Limb (tissue), 2 donors: ENCODE measurements around the gene PTH2.
"Not testable (repeated sequence)": the region's sequence is repeated elsewhere in the genome, so short reads cannot be mapped to it uniquely, and the experiment has no call there.

Source experiments
- DNase-seq, 2 donors: peaks; one replicate each; pipeline ENCODE4 v3.0.0-alpha.2; 2016; ENCODE audit errors: extremely low spot score in 2 of 2

Gene PTH2, protein sequence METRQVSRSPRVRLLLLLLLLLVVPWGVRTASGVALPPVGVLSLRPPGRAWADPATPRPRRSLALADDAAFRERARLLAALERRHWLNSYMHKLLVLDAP

DNA sequence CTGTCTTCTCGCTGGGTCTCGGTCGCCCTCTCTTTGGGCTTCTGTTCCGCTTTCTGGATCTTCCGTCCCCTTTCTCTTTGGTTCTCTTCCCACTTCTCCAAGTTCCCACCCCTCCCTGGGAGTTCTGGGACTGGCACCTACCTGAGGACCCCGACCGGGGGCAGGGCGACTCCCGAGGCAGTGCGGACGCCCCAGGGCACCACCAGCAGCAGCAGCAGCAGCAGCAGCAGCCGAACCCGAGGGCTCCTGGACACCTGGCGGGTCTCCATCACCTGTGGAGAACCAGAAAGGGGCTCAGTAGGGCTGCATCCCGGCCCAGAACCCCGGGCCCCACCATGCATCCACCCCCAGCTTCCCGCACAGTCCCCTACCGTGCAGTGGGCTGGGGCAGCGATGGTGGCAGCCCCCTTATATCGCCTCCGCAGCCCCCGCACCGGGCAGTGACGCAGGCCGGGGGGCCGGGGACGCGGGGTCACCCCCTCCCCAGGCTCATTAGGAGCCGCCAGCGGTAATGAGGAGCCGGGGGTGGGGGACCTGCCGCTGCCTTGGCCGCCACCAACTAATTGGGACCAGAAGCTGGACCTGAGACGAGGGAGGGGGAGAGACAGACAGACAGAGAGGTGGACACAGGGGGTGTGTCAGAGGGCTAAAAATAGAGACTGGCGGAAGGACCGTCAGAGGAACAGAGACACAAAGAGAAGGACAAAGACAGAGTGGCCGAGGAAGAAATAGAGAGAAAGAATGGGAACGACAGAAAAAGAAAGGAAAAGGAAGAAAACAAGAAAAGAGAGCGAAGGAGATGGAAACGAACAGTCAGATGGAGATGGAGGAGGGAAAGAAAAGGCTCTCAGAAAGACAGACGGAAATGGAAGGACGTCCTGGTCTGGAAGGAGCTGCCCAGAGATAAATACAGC lies at the start of gene PTH2:
TSS of gene PTH2 (minus strand) at position 371 of the 914 bp plus-strand sequence. CDS start at position 269, 102 bp downstream.
- no peak for DNase-seq

DNA sequence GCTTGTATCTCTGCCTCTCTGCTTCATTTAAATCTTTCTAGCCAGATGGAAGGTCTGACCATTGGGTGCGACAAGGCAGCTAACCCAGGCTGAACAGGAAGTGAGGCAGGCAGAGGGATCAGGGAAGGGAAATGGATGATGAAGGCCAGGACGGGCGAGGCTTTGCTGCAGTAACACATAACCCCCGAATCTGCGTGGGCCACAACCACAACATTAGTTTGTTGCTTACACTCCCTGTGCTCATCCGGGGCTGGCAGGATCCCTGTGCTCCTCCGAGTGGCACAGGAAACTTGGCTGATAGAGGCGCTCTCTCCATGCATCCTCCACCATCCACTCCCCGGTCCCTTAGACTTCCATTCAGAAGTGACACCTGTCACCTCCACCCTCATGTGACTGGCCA lies 49.7 kb upstream of the PTH2 start:
- DNase-seq, result no peak

DNA sequence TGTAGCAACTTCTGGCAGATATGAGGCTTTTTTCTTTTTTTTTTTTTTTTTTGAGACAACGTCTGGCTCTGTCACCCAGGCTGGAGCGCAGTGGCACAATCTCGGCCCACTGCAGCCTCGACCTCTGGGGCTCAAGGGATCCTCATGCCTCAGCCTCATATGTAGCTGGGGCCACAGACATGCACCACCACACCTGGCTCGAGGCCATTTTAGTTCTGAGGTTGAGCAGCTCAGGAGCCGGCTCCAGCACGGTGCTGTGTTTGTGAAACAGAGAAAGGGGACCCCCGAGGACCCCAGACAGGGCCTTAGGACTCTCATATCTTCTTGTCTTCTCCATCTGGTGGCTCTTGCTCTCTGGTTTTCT lies 47.4 kb upstream of the PTH2 start:
- no peak for DNase-seq

DNA sequence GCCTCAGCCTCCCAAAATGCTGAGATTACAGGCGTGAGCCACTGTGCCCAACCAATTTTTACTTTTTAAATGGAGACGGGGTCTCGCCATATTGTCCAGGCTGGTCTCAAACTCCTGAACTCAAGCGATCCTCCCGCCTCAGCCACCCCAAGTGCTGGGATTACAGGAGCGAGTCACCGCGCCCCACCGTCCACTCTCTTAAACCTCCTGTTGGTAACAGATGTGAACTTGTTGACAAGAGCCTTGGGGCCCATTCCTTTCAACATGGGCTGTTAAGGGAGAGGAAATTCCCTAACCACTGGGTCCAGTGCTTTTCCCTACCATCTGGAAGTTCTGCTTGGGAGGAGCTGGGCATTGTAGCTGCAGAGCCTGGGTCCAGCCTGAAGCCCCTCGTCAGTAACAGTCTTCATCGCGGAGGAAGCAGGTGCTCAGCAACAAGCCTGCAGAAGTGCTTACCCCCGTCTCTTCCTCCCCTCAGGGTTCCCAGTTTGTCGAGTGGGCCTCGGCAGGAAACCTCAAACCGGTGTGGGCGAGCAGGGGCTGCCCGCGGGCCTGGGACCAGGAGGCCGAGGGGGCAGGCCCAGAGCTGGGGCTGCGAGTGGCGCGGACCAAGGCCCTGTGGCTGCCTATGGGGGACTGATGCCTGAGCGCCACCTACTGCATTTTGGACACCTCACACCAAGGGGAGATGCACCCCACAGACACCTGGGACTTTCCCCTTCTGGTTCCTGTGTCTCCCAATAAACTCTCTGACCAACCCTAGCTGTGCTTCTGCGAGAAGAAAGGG lies 46.8 kb upstream of the PTH2 start:
- DNase-seq, result no peak

DNA sequence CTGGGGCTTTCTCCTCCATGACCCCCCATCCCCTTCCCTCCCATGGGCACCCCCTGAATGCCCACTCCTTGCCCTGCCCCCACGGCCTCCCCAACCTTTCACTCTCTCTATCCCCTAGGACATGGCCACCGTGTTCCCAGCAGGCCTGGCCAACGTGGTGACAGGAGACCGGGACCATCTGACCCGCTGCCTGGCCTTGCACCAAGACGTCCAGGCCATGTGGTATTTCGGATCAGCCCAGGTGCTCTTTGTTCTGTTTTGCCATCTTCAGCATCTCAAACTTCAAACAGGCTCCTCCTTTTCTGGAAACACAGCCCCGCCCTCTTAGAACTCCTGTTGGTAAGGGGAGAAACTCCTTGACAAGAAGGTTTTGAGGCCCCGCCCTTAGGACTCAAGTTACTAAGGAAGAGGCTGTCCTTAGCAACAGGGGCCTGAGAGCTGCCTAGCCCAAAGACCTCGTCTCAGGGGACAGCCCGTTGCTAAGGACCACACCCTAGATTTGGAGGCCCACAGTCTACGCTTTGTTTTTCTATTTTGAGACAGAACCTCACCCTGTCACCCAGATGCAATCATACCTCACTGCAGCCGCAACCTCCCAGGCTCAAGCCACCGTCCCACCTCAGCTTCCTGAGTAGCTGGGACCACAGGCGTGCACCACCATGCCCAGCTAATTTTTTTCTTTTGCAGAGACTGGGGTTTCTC lies 45.7 kb upstream of the PTH2 start:
- DNase-seq, result peak; percentile 54 to 66

DNA sequence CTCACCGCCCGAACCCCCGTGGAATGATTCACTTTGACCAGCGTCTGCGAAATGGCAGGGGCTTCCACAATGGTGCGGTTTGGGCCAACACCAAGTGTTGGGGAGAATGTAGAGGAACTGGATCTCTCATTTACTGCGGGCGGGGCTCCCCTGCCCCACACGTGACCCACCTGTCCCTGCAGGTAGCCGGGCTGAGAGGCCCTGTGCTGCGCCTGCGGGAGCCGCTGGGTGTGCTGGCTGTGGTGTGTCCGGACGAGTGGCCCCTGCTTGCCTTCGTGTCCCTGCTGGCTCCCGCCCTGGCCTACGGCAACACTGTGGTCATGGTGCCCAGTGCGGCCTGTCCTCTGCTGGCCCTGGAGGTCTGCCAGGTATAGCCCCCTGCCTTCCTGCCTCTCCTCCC lies 45.0 kb upstream of the PTH2 start:
- DNase-seq, result peak in 1 of 2 donors; percentile 21

DNA sequence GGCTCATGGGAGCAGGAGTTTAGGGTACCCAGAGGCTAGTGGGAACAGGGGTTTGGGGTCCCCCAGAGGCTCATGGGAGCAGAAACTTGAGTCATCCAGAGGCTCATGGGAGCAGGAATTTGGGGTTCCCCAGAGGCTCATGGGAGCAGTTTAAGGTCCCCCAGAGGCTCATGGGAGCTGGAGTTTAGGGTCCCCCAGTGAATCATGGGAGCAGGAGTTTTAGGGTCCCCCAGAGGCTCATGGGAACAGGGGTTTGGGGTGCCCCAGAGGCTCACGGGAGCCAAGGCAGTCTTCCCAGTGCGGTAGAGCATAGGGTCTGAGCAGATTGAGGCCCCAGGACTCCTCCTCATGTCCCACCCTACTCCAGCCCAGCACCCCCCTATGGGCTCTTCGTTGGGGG lies 42.1 kb upstream of the PTH2 start:
- no peak for DNase-seq

DNA sequence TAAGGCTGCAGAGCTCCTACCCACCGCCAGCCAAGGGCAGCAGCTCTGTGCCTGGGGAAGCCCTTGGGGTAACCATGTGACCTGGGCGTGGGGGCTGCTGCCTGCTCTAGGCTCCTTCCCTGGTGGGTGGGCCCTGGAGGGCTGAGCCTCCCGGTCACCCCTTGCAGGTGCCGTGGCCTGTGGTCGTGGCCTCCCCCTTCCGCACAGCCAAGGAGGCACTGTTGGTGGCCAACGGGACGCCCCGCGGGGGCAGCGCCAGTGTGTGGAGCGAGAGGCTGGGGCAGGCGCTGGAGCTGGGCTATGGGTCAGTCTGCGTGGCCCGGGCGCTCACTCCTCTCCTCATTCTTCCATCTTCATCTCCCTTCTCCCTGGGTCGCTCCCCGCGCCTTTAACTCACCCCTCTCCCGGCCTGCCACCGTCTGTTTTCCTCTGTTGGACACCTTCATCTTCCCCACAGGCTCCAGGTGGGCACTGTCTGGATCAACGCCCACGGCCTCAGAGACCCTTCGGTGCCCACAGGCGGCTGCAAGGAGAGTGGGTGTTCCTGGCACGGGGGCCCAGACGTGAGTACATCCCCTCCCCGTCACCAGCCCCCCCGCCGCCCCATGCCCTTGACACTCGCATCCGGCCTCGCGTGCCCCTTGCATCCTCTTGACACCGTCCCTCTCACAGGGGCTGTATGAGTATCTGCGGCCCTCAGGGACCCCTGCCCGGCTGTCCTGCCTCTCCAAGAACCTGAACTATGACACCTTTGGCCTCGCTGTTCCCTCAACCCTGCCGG lies 40.9 kb upstream of the PTH2 start:
- peak in 1 of 2 donors; percentile 28 for DNase-seq

DNA sequence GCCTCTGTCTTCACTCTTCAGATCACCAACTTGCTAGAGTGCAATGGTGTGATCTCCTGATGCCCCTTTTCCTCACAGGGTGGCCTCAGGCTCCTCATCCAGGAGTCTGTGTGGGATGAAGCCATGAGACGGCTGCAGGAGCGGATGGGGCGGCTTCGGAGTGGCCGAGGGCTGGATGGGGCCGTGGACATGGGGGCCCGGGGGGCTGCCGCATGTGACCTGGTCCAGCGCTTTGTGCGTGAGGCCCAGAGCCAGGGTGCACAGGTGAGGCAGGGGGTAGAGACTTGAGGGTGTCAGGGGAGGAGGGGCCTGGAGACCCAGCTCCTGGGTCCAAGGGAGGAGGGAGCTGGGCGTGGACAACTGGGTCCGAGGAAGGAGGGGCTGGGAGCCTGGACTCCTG lies 39.3 kb upstream of the PTH2 start:
- no peak for DNase-seq

DNA sequence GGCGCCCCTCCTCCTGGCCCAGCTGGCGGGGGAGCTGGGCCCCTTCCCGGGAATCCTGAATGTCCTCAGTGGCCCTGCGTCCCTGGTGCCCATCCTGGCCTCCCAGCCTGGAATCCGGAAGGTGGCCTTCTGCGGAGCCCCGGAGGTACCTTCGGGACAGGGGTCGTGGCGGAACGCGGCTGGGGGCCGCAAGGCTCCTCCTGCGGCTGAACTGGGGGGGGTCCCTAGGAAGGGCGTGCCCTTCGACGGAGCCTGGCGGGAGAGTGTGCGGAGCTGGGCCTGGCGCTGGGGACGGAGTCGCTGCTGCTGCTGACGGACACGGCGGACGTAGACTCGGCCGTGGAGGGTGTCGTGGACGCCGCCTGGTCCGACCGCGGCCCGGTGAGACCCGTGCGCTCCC lies 38.4 kb upstream of the PTH2 start:
- DNase-seq, result peak in 1 of 2 donors; percentile 24

DNA sequence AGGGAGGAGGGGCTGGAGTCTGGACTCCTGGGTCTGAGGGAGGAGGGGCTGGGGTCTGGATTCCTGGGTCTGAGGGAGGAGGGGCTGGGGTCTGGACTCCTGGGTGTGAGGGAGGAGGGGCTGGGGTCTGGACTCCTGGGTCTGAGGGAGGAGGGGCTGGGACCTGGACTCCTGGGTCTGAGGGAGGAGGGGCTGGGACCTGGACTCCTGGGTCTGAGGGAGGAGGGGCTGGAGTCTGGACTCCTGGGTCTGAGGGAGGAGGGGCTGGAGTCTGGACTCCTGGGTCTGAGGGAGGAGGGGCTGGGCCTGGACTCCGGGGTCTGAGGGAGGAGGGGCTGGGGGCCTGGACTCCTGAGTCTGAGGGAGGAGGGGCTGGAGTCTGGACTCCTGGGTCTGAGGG lies 37.9 kb upstream of the PTH2 start:
- not testable (repeated sequence) for DNase-seq

DNA sequence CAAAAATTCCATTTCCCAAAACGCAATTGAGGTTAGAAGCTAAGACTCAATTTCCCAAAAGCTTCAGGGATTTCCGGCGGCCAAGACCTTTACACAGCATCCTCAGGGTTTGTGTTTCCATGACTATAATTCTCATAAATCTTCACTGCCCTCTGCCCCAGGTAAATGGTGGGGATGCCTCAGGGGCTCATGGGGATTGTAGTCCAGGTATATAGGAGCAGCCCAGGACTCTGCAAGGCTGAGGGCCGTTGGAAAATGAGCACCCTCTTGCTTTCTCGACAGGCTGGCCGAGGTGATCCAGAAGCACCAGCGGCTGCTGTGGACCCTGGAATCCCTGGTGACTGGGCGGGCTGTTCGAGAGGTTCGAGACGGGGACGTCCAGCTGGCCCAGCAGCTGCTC lies 36.1 kb upstream of the PTH2 start:
- DNase-seq, result no peak

DNA sequence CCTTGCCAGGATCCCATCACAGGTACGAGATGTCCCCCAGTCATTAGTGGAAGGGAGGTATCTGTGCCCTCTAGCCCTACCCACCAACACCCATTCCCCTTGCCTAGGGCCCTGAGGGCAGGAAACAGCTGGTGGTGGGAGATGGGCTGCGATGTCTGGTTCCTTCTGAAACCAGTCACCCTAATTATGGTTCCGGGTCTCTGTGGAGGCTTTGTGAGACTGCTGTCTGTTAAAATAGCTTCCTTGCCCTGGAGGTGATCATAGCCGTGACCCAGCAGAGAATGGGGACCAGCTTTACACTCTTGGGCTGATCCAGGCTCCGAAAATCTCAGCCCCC lies 35.3 kb upstream of the PTH2 start:
- no peak for DNase-seq

DNA sequence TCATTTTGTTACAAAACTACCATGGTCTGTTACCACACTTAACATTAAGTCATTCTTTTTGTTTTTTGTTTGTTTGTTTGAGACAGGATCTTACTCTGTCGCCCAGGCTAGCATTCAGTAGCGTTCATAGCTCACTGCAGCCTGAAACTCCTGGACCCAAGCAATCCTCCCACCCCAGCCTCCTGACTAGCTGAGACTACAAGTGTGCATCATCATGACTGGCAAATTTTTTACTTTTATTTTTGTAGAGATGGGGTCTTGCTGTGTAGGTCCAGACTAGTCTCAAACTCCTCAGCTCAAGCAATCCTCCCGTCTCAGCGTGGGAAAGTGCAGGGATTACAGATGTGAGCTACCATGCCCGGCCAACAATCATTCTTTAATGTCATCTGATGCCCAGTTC lies 33.1 kb upstream of the PTH2 start:
- no peak for DNase-seq

DNA sequence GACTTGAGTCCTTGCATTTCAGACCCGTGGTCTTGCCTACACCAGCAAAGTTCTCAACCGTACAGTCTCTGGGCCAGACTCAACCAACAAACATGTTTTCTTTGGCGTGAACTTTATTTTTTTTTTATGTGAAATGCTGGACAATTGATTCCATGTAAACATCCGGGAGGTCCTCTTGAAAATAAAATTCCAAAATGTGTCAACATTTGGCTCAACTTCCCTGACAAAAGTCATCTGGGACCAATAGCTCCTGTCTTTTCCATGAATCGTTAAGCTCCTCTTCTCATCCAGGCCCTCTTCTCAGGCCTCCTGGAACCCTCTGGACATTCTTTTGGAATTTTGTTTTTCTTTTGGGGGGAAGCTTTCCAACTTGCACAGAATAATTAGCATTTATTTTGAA lies 32.5 kb upstream of the PTH2 start:
- DNase-seq, result no peak

DNA sequence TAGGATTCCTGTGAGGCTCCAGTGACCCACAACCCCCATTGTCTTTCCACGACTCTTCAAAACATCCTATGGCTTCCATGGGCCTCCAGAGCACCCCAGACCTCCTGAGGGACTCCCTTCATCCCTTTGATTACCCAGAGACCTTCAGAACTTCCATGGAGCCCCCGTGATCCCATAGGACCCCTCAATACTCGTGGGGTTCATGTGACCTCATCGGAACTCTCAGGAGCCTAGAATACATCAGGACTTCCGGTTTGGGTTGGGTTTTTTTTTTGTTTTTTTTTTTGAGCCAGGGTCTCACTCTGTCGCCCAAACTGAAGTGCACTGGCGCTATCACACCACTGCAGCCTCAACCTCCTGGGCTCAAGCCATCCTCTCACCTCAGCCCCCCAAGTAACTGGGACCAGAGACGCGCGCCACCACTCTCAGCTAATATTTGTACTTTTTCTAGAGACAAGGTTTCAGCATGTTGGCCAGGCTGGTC lies 30.6 kb upstream of the PTH2 start:
- no peak for DNase-seq

DNA sequence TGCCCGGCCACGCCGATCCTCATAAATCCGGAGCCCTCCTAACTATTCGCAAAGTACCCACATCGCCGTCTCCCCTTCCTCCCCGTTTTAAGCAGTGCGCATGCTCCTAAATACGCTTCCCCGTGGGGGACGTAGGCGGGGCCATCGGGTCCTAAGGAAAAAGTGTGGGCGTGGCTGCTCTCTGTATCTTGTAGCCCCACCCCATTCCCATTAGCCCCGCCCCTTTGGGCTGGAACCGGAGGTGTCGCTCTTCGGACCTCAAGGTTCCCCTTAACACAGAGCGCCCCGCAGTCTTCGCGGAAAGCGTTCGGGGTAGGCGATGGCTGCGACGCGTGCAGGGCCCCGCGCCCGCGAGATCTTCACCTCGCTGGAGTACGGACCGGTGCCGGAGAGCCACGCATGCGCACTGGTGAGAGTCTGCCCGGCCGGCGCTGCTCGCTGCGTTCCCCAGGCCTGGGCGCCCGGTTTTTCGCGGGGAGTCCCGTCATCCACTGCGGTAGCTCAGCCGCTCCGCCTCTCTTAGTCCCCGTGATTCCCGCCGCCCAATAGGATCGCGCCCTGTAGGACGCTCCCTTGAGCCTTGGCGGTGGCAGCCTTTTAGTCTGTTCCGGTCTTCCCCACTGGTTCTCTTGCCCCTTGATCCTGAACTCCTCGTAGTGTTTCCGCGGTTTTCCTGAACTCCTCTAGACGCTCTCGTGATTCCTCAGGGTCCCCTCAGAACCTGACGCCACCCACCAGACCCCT lies 29.9 kb upstream of the PTH2 start, which contains the start of gene ALDH16A1:
TSS of gene ALDH16A1 (plus strand) at position 213 of the 744 bp plus-strand sequence. CDS start at position 320, 107 bp downstream.
- DNase-seq, result peak; percentile 98 to 99

DNA sequence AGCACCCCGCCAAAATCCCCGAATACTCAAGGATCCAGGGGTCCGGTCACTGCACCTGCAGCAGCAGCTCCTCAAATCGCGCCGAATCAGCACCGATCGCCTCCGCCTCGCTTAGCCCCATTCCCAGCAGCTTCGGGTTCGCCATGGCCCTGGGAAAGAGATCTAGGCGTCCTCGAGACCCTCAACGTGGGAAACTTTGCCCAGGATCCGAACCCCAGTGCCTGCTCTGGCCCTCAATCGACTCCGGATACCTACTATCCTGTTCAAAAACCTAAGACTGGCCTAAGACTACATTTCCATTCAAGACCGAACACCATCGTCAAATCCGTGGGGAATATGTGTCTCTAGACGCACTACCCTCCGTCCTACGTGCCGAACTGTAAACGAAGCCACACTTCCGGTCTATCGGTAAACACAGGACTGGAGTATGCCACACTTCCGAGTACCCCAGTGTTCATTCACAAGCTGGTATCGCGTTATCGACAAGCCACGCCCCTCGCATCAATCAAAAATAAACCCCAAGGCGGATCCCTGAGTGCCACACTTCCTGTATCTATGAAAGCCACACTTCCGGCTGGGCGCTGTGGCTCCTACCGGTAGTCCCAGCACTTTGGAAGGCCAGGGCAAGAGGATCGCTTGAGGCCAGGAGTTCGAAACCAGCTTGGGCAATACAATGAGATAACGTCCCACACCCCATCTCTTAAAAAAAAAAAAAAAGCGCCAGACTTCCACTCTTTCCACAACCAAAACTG lies 28.4 kb upstream of the PTH2 start, which contains the start of gene PIH1D1:
TSS of gene PIH1D1 (minus strand) at position 385 of the 752 bp plus-strand sequence. CDS start at position 145, 240 bp downstream.
- DNase-seq, result peak; percentile 95 to 99

DNA sequence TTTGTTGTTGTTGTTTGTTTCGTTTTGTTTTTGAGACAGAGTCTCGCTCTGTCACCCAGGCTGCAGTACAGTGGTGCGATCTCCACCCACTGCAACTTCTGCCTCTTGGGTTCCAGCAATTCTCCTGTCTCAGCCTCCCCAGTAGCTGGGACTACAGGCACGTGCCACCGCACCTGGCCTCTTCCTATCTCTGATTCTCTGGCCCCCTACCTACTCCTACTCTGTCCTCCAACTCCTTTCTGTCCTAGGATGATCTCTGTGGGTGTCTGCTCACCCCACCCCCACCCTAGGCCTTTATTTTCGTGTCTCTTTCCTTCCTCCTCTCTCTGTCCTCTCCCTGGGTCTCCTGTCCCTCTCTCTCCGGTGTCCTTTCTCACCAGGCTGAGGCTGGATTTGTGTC lies 27.2 kb upstream of the PTH2 start:
- DNase-seq, result no peak
